ENCODE data around the gene ACER3. TPM values are rescaled to one million over a fixed set of nuclear protein-coding genes. Genes with fewer than 3 reads are reported as not detected.

ACER3 gene
- total and polyA plus RNA-seq, 2 of the 4 experiments (the other 2 are of a cell fraction): 3.5 to 10.0 TPM

DNA sequence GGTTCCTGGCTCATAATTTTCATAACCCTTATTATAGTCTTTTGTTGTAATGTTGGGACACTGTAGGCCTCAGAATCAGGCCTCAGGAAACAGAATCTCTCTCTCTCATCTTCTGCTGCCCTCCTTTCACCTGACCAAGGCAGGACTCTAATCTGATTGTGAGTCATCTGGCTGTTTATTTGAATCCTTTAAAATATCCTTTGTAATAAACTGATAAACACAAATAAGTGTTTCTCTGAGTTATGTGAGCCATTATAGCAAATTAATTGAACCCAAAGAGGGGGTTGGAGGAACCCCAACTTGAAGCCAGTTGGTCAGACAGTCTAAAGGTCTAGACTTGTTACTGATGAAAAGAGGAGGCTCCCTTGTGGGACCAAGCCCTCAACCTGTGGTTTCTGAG is 30.6 kb downstream of the ACER3 start:
- Histone ChIP-seq H3K4me3 (ENCODE audit: insufficient read depth, low read depth, low read length) (no peak overlapping the region), H3K23ac (ENCODE audit: low read depth, low read length) (no peak overlapping the region), H3K9me3 (ENCODE audit: control insufficient read depth, insufficient read depth, low read length) (no peaks in the 10 kb centered on the region), H3K14ac (replicated peaks; ENCODE audit: low read depth, low read length) (no peak overlapping the region), H3K4ac (ENCODE audit: low read depth, low read length) (no peak overlapping the region), H3K27me3 (ENCODE audit: control insufficient read depth, insufficient read depth, low read length) (no peaks in the 10 kb centered on the region), H4K20me1 (ENCODE audit: insufficient read depth, low read length) (no peaks in the 10 kb centered on the region), H4K8ac (ENCODE audit: low read depth in 2 of 2, low read length in 2 of 2) (no peak overlapping the region), H3K4me2 (ENCODE audit: low read depth, low read length) (no peak overlapping the region), H2AFZ (replicated peaks; ENCODE audit: low read length, poor library complexity) (no peak overlapping the region), H2BK15ac (ENCODE audit: low read depth, low read length) (no peak overlapping the region), H4K5ac (ENCODE audit: low read depth, low read length) (no peak overlapping the region), H2BK5ac (ENCODE audit: low read depth, low read length, poor library complexity, severe bottlenecking) (no peak overlapping the region), H2AK9ac (replicated peaks; ENCODE audit: low read depth, low read length, poor library complexity) (no peak overlapping the region), H2BK20ac (ENCODE audit: low read depth, low read length) (no peak overlapping the region), H2BK120ac (ENCODE audit: low read depth, low read length) (no peak overlapping the region), H3K36me3 (ENCODE audit: control insufficient read depth, insufficient read depth, low read length) (no peaks in the 10 kb centered on the region), H3K9me1 (ENCODE audit: insufficient read depth, low read length) (no peaks in the 10 kb centered on the region), H2AK5ac (ENCODE audit: low read depth, low read length) (no peak overlapping the region), H3K18ac (ENCODE audit: low read depth, low read length) (no peak overlapping the region), H3K9ac (ENCODE audit: low read depth, low read length) (no peak overlapping the region), H3K79me1 (ENCODE audit: low read depth in 1 of 2, low read length in 2 of 2) (no peaks in the 10 kb centered on the region; a peak in 2 of 4 replicates), H4K91ac (ENCODE audit: insufficient read depth, low read depth, low read length) (no peak overlapping the region), H3K4me1 (ENCODE audit: control insufficient read depth, insufficient read depth, low read length) (no peaks in the 10 kb centered on the region), H3K56ac (ENCODE audit: extremely low read depth, insufficient read depth, low read length) (no peak overlapping the region), H3K27ac (ENCODE audit: insufficient read depth, low read length) (no peak overlapping the region)
- DNase-seq (no peak), ATAC-seq (ENCODE audit: low read depth) (no peak)
- BruUV-seq (replicated peaks): no TSS peak
- POLR2A ChIA-PET (ENCODE audit: unreplicated experiment): no interaction called here
- TF ChIP-seq MXI1 (IDR thresholded peaks at IDR 0.05; ENCODE audit: borderline replicate concordance, low read depth, low read length) (no peak), RFX5 (IDR thresholded peaks at IDR 0.05; ENCODE audit: low read depth, low read length) (no peak), CEBPB (IDR thresholded peaks at IDR 0.05; ENCODE audit: low read depth, low read length) (no peak), MAZ (IDR thresholded peaks at IDR 0.05; ENCODE audit: borderline replicate concordance, low read depth, low read length) (no peak), RAD21 (IDR thresholded peaks at IDR 0.05; ENCODE audit: low read length) (no peak), ELK1 (IDR thresholded peaks at IDR 0.05; ENCODE audit: borderline replicate concordance, low read depth, low read length) (no peak), SMC3 (IDR thresholded peaks at IDR 0.05; ENCODE audit: low read depth, low read length) (no peak), CTCF (conservative IDR thresholded peaks at IDR 0.05; ENCODE audit: low read depth, low read length) (no peak), RCOR1 (IDR thresholded peaks at IDR 0.05; ENCODE audit: insufficient replicate concordance, low read length) (no peak), FOS (IDR thresholded peaks at IDR 0.05; ENCODE audit: low read depth, low read length) (no peak), CHD1 (IDR thresholded peaks at IDR 0.05; ENCODE audit: low read depth, low read length) (no peak), POLR2A (IDR thresholded peaks at IDR 0.05; ENCODE audit: low read depth, low read length) (no peak), BHLHE40 (IDR thresholded peaks at IDR 0.05; ENCODE audit: low read depth, low read length) (no peak), MAFK (IDR thresholded peaks at IDR 0.05; ENCODE audit: low read depth, low read length) (no peak), NFE2L2 (IDR thresholded peaks at IDR 0.05; ENCODE audit: low read depth, low read length) (no peak)
- TF ChIP-seq, protein P1, sequence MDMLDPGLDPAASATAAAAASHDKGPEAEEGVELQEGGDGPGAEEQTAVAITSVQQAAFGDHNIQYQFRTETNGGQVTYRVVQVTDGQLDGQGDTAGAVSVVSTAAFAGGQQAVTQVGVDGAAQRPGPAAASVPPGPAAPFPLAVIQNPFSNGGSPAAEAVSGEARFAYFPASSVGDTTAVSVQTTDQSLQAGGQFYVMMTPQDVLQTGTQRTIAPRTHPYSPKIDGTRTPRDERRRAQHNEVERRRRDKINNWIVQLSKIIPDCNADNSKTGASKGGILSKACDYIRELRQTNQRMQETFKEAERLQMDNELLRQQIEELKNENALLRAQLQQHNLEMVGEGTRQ (IDR thresholded peaks at IDR 0.05; ENCODE audit: low read depth, low read length): no peak
- in situ Hi-C loops (cut with MboI; ENCODE audit: low sequenced_read_pairs) (no loop called here), intact Hi-C loops (cut with micrococcal nuclease) (no loop called here), dilution Hi-C loops (cut with HindIII; ENCODE audit: low sequenced_read_pairs, unreplicated experiment) (no loop called here)
- CTCF ChIA-PET: no interaction called here
